Suprapubic skin (tissue), 4 donors: Measurements from ENCODE around the gene RIT1.

Source experiments
- CTCF ChIP-seq, 2 donors: fragments of 200-600 bp in 1 of 2; fragments of 450-650 bp in 1 of 2; sonication (generic) in 1 of 2; IDR thresholded peaks; one replicate each; pipeline ENCODE4 v1.5.1; 2016 to 2019; ENCODE audit warnings: antibody characterized with exemption in 2 of 2, mild to moderate bottlenecking in 1 of 2, moderate library complexity in 1 of 2
- POLR2A ChIP-seq, 2 donors: fragments of 450-650 bp; IDR thresholded peaks; one replicate each; pipeline ENCODE4 v1.6.1; 2017; ENCODE audit warnings: antibody characterized with exemption in 2 of 2, mild to moderate bottlenecking in 2 of 2, moderate library complexity in 2 of 2
- POLR2AphosphoS5 ChIP-seq, 3 donors: sonication (generic); formaldehyde crosslinking; IDR thresholded peaks; one replicate each; pipeline ENCODE4 v1.6.1; 2017; ENCODE audit warnings: antibody characterized with exemption in 3 of 3

DNA sequence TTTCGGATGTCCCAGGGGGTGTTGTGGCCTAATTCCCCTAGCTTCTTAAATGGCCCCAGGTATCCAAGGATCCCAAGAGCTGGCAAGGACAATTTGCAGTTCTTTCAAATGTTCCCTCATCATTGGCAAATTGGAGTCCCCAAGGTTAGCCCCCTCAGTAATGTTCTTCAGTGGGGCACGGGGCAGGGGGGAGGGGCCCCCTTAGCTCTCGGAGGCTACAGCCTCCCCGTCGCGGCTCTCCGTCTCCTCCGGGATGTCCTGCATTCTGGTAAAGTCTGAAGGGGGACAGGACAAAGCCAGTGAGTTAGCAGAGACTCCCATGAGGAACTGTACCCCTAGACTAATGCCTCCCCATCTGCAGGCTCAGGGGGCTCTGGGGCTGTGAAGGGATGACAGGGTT is 36.6 kb upstream of the RIT1 start:
- TF ChIP-seq POLR2A (IDR thresholded peaks at IDR 0.05) (no peak), CTCF (IDR thresholded peaks at IDR 0.05) (no peak), POLR2AphosphoS5 (IDR thresholded peaks at IDR 0.05) (no peak)
